Stomach (tissue), 4 donors: ENCODE measurements around the gene ITSN2.

Source experiments
- CTCF ChIP-seq, 7 experiments: fragments of 450-650 bp in 4 of 7; fragments of 200-600 bp in 3 of 7; sonication (generic) in 3 of 7; IDR thresholded peaks; one replicate each; pipeline ENCODE4 v1.5.1; 2016 to 2019; ENCODE audit warnings: antibody characterized with exemption in 7 of 7, control low read depth in 2 of 7, mild to moderate bottlenecking in 1 of 7
- EP300 ChIP-seq: sonication (generic); formaldehyde crosslinking; IDR thresholded peaks from one replicate; pipeline ENCODE4 v1.6.1; 2017; ENCODE audit warnings: antibody characterized with exemption
- POLR2A ChIP-seq, 4 donors: fragments of 450-650 bp; IDR thresholded peaks; one replicate each; pipeline ENCODE4 v1.6.1; 2016; ENCODE audit warnings: antibody characterized with exemption in 4 of 4, control low read depth in 2 of 4, mild to moderate bottlenecking in 1 of 4, moderate library complexity in 1 of 4
- POLR2AphosphoS5 ChIP-seq, 3 donors: sonication (generic); formaldehyde crosslinking; IDR thresholded peaks; one replicate each; pipeline ENCODE4 v1.6.1; 2016; ENCODE audit warnings: antibody characterized with exemption in 3 of 3

DNA sequence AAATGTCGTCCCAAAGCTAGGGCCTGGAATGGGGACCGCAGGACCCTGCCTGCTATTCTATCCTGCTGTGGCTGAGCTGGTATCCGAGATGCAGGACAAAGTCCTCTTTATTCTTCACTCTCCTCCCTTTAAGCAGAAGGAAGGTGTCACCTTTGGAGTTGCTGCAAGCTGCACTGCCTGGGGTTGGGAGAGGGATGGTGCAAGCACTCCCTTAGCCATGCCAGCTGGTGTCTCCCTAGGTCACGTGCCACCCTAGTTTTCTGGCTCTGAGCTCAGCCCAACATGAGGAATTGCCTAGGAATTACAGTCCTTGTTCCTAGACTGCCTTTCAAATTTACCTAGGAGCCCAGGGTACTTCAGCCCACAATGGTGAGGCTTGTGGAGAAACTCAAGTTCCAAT is 206.9 kb downstream of the ITSN2 start:
- TF ChIP-seq POLR2AphosphoS5 (IDR thresholded peaks at IDR 0.05) (no peak), CTCF (IDR thresholded peaks at IDR 0.05) (no peak), POLR2A (IDR thresholded peaks at IDR 0.05) (no peak), EP300 (no peak)
